GM23338 (cell line): ENCODE results near the gene NUB1. TPM values are rescaled to one million over a fixed set of nuclear protein-coding genes. Genes with fewer than 3 reads are reported as not detected.

ENCODE experiments used
- ATAC-seq: fragments of 200-7000 bp; cut with Tn5 transposase; 3 replicates; pipeline ENCODE4 v1.9.1; 2020
- DNase-seq: peaks from one replicate; pipeline ENCODE4 v3.0.0-alpha.2; 2015; ENCODE audit warnings: low spot score
- H2AFZ ChIP-seq: fragments of 200-600 bp; sonication (generic); 2 replicates; pipeline ENCODE4 v1.8.0; 2016; ENCODE audit warnings: antibody characterized with exemption, mild to moderate bottlenecking, moderate library complexity
- H3F3A ChIP-seq: fragments of 200-600 bp; sonication (generic); replicated peaks from 2 replicates; pipeline ENCODE4 v1.8.0; 2017; ENCODE audit warnings: antibody characterized with exemption, mixed run types, low read depth
- H3K27ac ChIP-seq: fragments of 200-600 bp; sonication (generic); 2 replicates; pipeline ENCODE4 v1.6.1; 2016; ENCODE audit warnings: low read depth
- H3K27me3 ChIP-seq: fragments of 200-600 bp; sonication (generic); 2 replicates; pipeline ENCODE4 v1.8.0; 2016; ENCODE audit warnings: mild to moderate bottlenecking, mixed run types, moderate library complexity; ENCODE audit not compliant: insufficient read depth
- H3K36me3 ChIP-seq: fragments of 200-600 bp; sonication (generic); 2 replicates; pipeline ENCODE4 v1.8.0; 2016; ENCODE audit warnings: mild to moderate bottlenecking; ENCODE audit not compliant: insufficient read depth
- H3K4me1 ChIP-seq: fragments of 200-600 bp; sonication (generic); 2 replicates; pipeline ENCODE4 v1.8.0; 2016; ENCODE audit warnings: mild to moderate bottlenecking, moderate library complexity; ENCODE audit not compliant: insufficient read depth
- H3K4me2 ChIP-seq: fragments of 200-600 bp; sonication (generic); 2 replicates; pipeline ENCODE4 v1.7.1; 2017; ENCODE audit warnings: mixed run types
- H3K4me3 ChIP-seq: fragments of 200-600 bp; sonication (generic); 2 replicates; pipeline ENCODE4 v1.6.1; 2016; ENCODE audit warnings: mixed run types
- H3K79me2 ChIP-seq: fragments of 200-600 bp; sonication (generic); replicated peaks from 2 replicates; pipeline ENCODE4 v1.8.0; 2017; ENCODE audit warnings: mild to moderate bottlenecking; ENCODE audit not compliant: insufficient read depth
- H3K9me2 ChIP-seq: fragments of 200-600 bp; sonication (generic); 2 replicates; pipeline ENCODE4 v1.8.0; 2017; ENCODE audit not compliant: insufficient read depth
- H4K20me1 ChIP-seq: fragments of 200-600 bp; sonication (generic); replicated peaks from 2 replicates; pipeline ENCODE4 v1.8.0; 2017; ENCODE audit warnings: mild to moderate bottlenecking; ENCODE audit not compliant: insufficient read depth
- H3K27ac Mint-ChIP-seq: 2 replicates; pipeline ENCODE4 v1.8.0; 2020; ENCODE audit warnings: inconsistent platforms, mild to moderate bottlenecking, moderate library complexity, mixed read lengths
- H3K27me3 Mint-ChIP-seq: 3 replicates; pipeline ENCODE4 v1.8.0; 2022; ENCODE audit warnings: low read depth, mild to moderate bottlenecking, moderate library complexity, mixed read lengths, inconsistent platforms; ENCODE audit not compliant: insufficient read depth, poor library complexity
- H3K36me3 Mint-ChIP-seq: 3 replicates; pipeline ENCODE4 v1.8.0; 2021; ENCODE audit warnings: low read depth, mild to moderate bottlenecking, inconsistent platforms, moderate library complexity, mixed read lengths
- H3K4me1 Mint-ChIP-seq: 3 replicates; pipeline ENCODE4 v1.8.0; 2020; ENCODE audit warnings: mild to moderate bottlenecking, inconsistent platforms, mixed read lengths
- H3K4me3 Mint-ChIP-seq: 3 replicates; pipeline ENCODE4 v1.8.0; 2021; ENCODE audit warnings: moderate library complexity, mild to moderate bottlenecking, inconsistent platforms, mixed read lengths
- H3K9me3 Mint-ChIP-seq: 3 replicates; pipeline ENCODE4 v1.8.0; 2020; ENCODE audit warnings: moderate library complexity, mild to moderate bottlenecking, inconsistent platforms, mixed read lengths
- CREB1 ChIP-seq: fragments of 250-450 bp; sonication (Bioruptor Pico); IDR thresholded peaks from 2 replicates; pipeline ENCODE4 v1.5.0; 2020; ENCODE audit warnings: low read depth, mild to moderate bottlenecking, moderate library complexity
- CTCF ChIP-seq, 2 experiments: fragments of 200-600 bp in 1 of 2; sonication (generic) in 1 of 2; conservative IDR thresholded peaks; 2 replicates each; pipeline versions ENCODE4 v1.5.1 to v1.6.1; 2016 to 2017; ENCODE audit warnings: antibody characterized with exemption in 2 of 2, low read depth in 2 of 2, mild to moderate bottlenecking in 2 of 2, moderate library complexity in 1 of 2
- EZH2 ChIP-seq: fragments of 200-600 bp; sonication (generic); IDR thresholded peaks from one replicate; pipeline ENCODE4 v1.8.0; 2017; ENCODE audit warnings: antibody characterized with exemption, mild to moderate bottlenecking, low read depth; ENCODE audit not compliant: unreplicated experiment
- EZH2phosphoT487 ChIP-seq: fragments of 200-600 bp; sonication (generic); IDR thresholded peaks from one replicate; pipeline ENCODE4 v1.8.1; 2018; ENCODE audit warnings: antibody characterized with exemption; ENCODE audit not compliant: unreplicated experiment
- JUNB ChIP-seq: IDR thresholded peaks from one replicate; pipeline ENCODE4 v1.6.1; 2016; ENCODE audit warnings: antibody characterized with exemption; ENCODE audit not compliant: unreplicated experiment
- NANOG ChIP-seq: IDR thresholded peaks from 2 replicates; pipeline ENCODE4 v1.6.1; 2016; ENCODE audit warnings: antibody characterized with exemption, borderline replicate concordance
- STAT1 ChIP-seq: IDR thresholded peaks from one replicate; pipeline ENCODE4 v1.6.1; 2016; ENCODE audit warnings: antibody characterized with exemption; ENCODE audit not compliant: unreplicated experiment
- ZNF114 ChIP-seq: fragments of 250-450 bp; sonication (Bioruptor Pico); IDR thresholded peaks from 2 replicates; pipeline ENCODE4 v1.5.0; 2020; ENCODE audit warnings: mild to moderate bottlenecking, moderate library complexity
- ZNF331 ChIP-seq: fragments of 250-450 bp; sonication (Bioruptor Pico); IDR thresholded peaks from 2 replicates; pipeline ENCODE4 v1.5.0; 2020; ENCODE audit warnings: low read depth, mild to moderate bottlenecking, moderate library complexity
- polyA plus RNA-seq: library from polyadenylated mRNA; unstranded; fragments of >200 nt; fragmentation: Nextera tagmentation; extraction: Ambion mirVana; gene quantifications from 2 replicates; pipeline ENCODE4 v1.2.1, GENCODE V29; 2016
- total RNA-seq: library from RNA; depleted of rRNA; stranded (reverse); fragments of >200 nt; shearing (Covaris generic); gene quantifications from 2 replicates; pipeline ENCODE4 v1.2.3, GENCODE V29; 2014
- TF ChIP-seq, protein P1 (sequence below): fragments of 250-450 bp; sonication (Bioruptor Pico); IDR thresholded peaks from 2 replicates; pipeline ENCODE4 v1.5.0; 2020; ENCODE audit warnings: mild to moderate bottlenecking, moderate library complexity
- TF ChIP-seq, protein P2 (sequence below): IDR thresholded peaks from 2 replicates; pipeline ENCODE4 v1.6.1; 2016; ENCODE audit warnings: antibody characterized with exemption
- TF ChIP-seq, protein P3 (sequence below): IDR thresholded peaks from one replicate; pipeline ENCODE4 v1.6.1; 2018; ENCODE audit warnings: antibody characterized with exemption; ENCODE audit not compliant: unreplicated experiment

NUB1 gene
- total and polyA plus RNA-seq, 2 experiments from 2014 or later: 31.8 to 42.3 TPM

- Histone ChIP-seq H3K4me1 (peaks cover 12% of the 10 kb centered on the region), H3K36me3 (no peaks in the 10 kb centered on the region), H3K27me3 (no peaks in the 10 kb centered on the region), H3K4me2 (no peak overlapping the region), H3K79me2 (peaks cover 4% of the 10 kb centered on the region), H3F3A (no peaks in the 10 kb centered on the region), H2AFZ (no peak overlapping the region), H3K9me2 (no peaks in the 10 kb centered on the region), H4K20me1 (peaks cover 3% of the 10 kb centered on the region; the same call in 1 of the 2 replicates), H3K4me3 (no peak overlapping the region), H3K27ac (no peak overlapping the region)
- H3K9me3 Mint-ChIP-seq: no peaks in the 10 kb centered on the region; the same call in 2 of the 3 replicates
- H3K36me3 Mint-ChIP-seq: no peaks in the 10 kb centered on the region
- H3K4me3 Mint-ChIP-seq: no peak overlapping the region
- DNase-seq: no peak
- peaks cover 4% of the 10 kb centered on the region for H3K27me3 Mint-ChIP-seq
- H3K4me1 Mint-ChIP-seq: peaks cover 11% of the 10 kb centered on the region; the same call in 2 of the 3 replicates
- TF ChIP-seq EZH2phosphoT487 (no peak), STAT1 (no peak), CREB1 (CRISPR knock-in tag) (no peak), NANOG (no peak), CTCF (conservative IDR thresholded peaks at IDR 0.05; ENCODE audit: low read depth in 2 of 2) (no peak), ZNF114 (no peak), ZNF331 (no peak), EZH2 (no peak), JUNB (no peak)
- TF ChIP-seq, protein P1, sequence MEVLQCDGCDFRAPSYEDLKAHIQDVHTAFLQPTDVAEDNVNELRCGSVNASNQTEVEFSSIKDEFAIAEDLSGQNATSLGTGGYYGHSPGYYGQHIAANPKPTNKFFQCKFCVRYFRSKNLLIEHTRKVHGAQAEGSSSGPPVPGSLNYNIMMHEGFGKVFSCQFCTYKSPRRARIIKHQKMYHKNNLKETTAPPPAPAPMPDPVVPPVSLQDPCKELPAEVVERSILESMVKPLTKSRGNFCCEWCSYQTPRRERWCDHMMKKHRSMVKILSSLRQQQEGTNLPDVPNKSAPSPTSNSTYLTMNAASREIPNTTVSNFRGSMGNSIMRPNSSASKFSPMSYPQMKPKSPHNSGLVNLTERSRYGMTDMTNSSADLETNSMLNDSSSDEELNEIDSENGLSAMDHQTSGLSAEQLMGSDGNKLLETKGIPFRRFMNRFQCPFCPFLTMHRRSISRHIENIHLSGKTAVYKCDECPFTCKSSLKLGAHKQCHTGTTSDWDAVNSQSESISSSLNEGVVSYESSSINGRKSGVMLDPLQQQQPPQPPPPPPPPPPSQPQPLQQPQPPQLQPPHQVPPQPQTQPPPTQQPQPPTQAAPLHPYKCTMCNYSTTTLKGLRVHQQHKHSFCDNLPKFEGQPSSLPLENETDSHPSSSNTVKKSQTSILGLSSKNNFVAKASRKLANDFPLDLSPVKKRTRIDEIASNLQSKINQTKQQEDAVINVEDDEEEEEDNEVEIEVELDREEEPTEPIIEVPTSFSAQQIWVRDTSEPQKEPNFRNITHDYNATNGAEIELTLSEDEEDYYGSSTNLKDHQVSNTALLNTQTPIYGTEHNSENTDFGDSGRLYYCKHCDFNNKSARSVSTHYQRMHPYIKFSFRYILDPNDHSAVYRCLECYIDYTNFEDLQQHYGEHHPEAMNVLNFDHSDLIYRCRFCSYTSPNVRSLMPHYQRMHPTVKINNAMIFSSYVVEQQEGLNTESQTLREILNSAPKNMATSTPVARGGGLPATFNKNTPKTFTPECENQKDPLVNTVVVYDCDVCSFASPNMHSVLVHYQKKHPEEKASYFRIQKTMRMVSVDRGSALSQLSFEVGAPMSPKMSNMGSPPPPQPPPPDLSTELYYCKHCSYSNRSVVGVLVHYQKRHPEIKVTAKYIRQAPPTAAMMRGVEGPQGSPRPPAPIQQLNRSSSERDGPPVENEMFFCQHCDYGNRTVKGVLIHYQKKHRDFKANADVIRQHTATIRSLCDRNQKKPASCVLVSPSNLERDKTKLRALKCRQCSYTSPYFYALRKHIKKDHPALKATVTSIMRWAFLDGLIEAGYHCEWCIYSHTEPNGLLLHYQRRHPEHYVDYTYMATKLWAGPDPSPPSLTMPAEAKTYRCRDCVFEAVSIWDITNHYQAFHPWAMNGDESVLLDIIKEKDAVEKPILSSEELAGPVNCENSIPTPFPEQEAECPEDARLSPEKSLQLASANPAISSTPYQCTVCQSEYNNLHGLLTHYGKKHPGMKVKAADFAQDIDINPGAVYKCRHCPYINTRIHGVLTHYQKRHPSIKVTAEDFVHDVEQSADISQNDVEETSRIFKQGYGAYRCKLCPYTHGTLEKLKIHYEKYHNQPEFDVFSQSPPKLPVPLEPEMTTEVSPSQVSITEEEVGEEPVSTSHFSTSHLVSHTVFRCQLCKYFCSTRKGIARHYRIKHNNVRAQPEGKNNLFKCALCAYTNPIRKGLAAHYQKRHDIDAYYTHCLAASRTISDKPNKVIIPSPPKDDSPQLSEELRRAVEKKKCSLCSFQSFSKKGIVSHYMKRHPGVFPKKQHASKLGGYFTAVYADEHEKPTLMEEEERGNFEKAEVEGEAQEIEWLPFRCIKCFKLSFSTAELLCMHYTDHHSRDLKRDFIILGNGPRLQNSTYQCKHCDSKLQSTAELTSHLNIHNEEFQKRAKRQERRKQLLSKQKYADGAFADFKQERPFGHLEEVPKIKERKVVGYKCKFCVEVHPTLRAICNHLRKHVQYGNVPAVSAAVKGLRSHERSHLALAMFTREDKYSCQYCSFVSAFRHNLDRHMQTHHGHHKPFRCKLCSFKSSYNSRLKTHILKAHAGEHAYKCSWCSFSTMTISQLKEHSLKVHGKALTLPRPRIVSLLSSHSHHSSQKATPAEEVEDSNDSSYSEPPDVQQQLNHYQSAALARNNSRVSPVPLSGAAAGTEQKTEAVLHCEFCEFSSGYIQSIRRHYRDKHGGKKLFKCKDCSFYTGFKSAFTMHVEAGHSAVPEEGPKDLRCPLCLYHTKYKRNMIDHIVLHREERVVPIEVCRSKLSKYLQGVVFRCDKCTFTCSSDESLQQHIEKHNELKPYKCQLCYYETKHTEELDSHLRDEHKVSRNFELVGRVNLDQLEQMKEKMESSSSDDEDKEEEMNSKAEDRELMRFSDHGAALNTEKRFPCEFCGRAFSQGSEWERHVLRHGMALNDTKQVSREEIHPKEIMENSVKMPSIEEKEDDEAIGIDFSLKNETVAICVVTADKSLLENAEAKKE: no peak
- TF ChIP-seq, protein P2, sequence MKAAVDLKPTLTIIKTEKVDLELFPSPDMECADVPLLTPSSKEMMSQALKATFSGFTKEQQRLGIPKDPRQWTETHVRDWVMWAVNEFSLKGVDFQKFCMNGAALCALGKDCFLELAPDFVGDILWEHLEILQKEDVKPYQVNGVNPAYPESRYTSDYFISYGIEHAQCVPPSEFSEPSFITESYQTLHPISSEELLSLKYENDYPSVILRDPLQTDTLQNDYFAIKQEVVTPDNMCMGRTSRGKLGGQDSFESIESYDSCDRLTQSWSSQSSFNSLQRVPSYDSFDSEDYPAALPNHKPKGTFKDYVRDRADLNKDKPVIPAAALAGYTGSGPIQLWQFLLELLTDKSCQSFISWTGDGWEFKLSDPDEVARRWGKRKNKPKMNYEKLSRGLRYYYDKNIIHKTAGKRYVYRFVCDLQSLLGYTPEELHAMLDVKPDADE: no peak
- TF ChIP-seq, protein P3, sequence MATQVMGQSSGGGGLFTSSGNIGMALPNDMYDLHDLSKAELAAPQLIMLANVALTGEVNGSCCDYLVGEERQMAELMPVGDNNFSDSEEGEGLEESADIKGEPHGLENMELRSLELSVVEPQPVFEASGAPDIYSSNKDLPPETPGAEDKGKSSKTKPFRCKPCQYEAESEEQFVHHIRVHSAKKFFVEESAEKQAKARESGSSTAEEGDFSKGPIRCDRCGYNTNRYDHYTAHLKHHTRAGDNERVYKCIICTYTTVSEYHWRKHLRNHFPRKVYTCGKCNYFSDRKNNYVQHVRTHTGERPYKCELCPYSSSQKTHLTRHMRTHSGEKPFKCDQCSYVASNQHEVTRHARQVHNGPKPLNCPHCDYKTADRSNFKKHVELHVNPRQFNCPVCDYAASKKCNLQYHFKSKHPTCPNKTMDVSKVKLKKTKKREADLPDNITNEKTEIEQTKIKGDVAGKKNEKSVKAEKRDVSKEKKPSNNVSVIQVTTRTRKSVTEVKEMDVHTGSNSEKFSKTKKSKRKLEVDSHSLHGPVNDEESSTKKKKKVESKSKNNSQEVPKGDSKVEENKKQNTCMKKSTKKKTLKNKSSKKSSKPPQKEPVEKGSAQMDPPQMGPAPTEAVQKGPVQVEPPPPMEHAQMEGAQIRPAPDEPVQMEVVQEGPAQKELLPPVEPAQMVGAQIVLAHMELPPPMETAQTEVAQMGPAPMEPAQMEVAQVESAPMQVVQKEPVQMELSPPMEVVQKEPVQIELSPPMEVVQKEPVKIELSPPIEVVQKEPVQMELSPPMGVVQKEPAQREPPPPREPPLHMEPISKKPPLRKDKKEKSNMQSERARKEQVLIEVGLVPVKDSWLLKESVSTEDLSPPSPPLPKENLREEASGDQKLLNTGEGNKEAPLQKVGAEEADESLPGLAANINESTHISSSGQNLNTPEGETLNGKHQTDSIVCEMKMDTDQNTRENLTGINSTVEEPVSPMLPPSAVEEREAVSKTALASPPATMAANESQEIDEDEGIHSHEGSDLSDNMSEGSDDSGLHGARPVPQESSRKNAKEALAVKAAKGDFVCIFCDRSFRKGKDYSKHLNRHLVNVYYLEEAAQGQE: no peak
- no peak overlapping the region for H3K27ac Mint-ChIP-seq
- no peak for ATAC-seq
These were observed 4.3 kb upstream of the NUB1 start for GRCh38 chr7:151337346-151337745.
